ENCODE results near the gene ZPBP. TPM values are rescaled to one million over a fixed set of nuclear protein-coding genes. Genes with fewer than 3 reads are reported as not detected.
"Not testable (repeated sequence)": the region's sequence is repeated elsewhere in the genome, so short reads cannot be mapped to it uniquely, and the experiment has no call there.

Gene ZPBP
- polyA plus RNA-seq, 3 donors = 0.14 to 0.32 (median 0.30) TPM

- DNase-seq (ENCODE audit: extremely low read depth in 1 of 11, low read depth in 9 of 11, low spot score in 4 of 11) = no peak
These were observed 30.1 kb downstream of the ZPBP start for GRCh38 chr7:50062951-50063350.

GRCh38 chr7:50056131-50056530, 36.9 kb downstream of the ZPBP start:
- DNase-seq (ENCODE audit: extremely low read depth in 1 of 11, low read depth in 9 of 11, low spot score in 4 of 11) = no peak

- DNase-seq (ENCODE audit: extremely low read depth in 1 of 11, low read depth in 9 of 11, low spot score in 4 of 11) = no peak
These were observed 45.3 kb downstream of the ZPBP start for GRCh38 chr7:50047716-50048115.

GRCh38 chr7:50041165-50041564, 51.9 kb downstream of the ZPBP start:
- not testable (repeated sequence) for DNase-seq (ENCODE audit: extremely low read depth in 1 of 11, low read depth in 9 of 11, low spot score in 4 of 11)

- DNase-seq (ENCODE audit: extremely low read depth in 1 of 11, low read depth in 9 of 11, low spot score in 4 of 11) = peak in 1 of 11 donors; percentile 45
These were observed 56.0 kb downstream of the ZPBP start for GRCh38 chr7:50037086-50037485.

GRCh38 chr7:50022991-50023390, 70.1 kb downstream of the ZPBP start:
- no peak for DNase-seq (ENCODE audit: extremely low read depth in 1 of 11, low read depth in 9 of 11, low spot score in 4 of 11)

- DNase-seq (ENCODE audit: extremely low read depth in 1 of 11, low read depth in 9 of 11, low spot score in 4 of 11) = no peak
These were observed 70.6 kb downstream of the ZPBP start for GRCh38 chr7:50022451-50022850.

- no peak for DNase-seq (ENCODE audit: extremely low read depth in 1 of 11, low read depth in 9 of 11, low spot score in 4 of 11)
These were observed 97.4 kb downstream of the ZPBP start for GRCh38 chr7:49995681-49996080.

- no peak for DNase-seq (ENCODE audit: extremely low read depth in 1 of 11, low read depth in 9 of 11, low spot score in 4 of 11)
These were observed 106.9 kb downstream of the ZPBP start for GRCh38 chr7:49986191-49986590.

- peak in 2 of 11 donors; percentile 2 to 28 for DNase-seq (ENCODE audit: extremely low read depth in 1 of 11, low read depth in 9 of 11, low spot score in 4 of 11)
These were observed 112.6 kb downstream of the ZPBP start for GRCh38 chr7:49980465-49980864.

GRCh38 chr7:49976238-49976637, 116.8 kb downstream of the ZPBP start:
- no peak for DNase-seq (ENCODE audit: extremely low read depth in 1 of 11, low read depth in 9 of 11, low spot score in 4 of 11)

GRCh38 chr7:49974035-49974434, 119.0 kb downstream of the ZPBP start:
- DNase-seq (ENCODE audit: extremely low read depth in 1 of 11, low read depth in 9 of 11, low spot score in 4 of 11) = no peak

- no peak for DNase-seq (ENCODE audit: extremely low read depth in 1 of 11, low read depth in 9 of 11, low spot score in 4 of 11)
These were observed 155.4 kb downstream of the ZPBP start for GRCh38 chr7:49937608-49938007.

- no peak for DNase-seq (ENCODE audit: extremely low read depth in 1 of 11, low read depth in 9 of 11, low spot score in 4 of 11)
These were observed 161.4 kb downstream of the ZPBP start for GRCh38 chr7:49931627-49932026.

GRCh38 chr7:49928787-49929186, 164.3 kb downstream of the ZPBP start:
- no peak for DNase-seq (ENCODE audit: extremely low read depth in 1 of 11, low read depth in 9 of 11, low spot score in 4 of 11)

- no peak for DNase-seq (ENCODE audit: extremely low read depth in 1 of 11, low read depth in 9 of 11, low spot score in 4 of 11)
These were observed 165.4 kb downstream of the ZPBP start for GRCh38 chr7:49927631-49928030.

GRCh38 chr7:49926720-49927119, 166.3 kb downstream of the ZPBP start:
- DNase-seq (ENCODE audit: extremely low read depth in 1 of 11, low read depth in 9 of 11, low spot score in 4 of 11) = no peak

- no peak for DNase-seq (ENCODE audit: extremely low read depth in 1 of 11, low read depth in 9 of 11, low spot score in 4 of 11)
These were observed 181.1 kb downstream of the ZPBP start for GRCh38 chr7:49911909-49912308.

GRCh38 chr7:49894543-49894942, 198.5 kb downstream of the ZPBP start:
- DNase-seq (ENCODE audit: extremely low read depth in 1 of 11, low read depth in 9 of 11, low spot score in 4 of 11) = no peak

- DNase-seq (ENCODE audit: extremely low read depth in 1 of 11, low read depth in 9 of 11, low spot score in 4 of 11) = no peak
These were observed 199.9 kb downstream of the ZPBP start for GRCh38 chr7:49893131-49893530.

- DNase-seq (ENCODE audit: extremely low read depth in 1 of 11, low read depth in 9 of 11, low spot score in 4 of 11) = no peak
These were observed 200.6 kb downstream of the ZPBP start for GRCh38 chr7:49892481-49892880.

All from renal cortex interstitium (tissue), 11 donors.